ENCODE results near the gene ITGA6.

Gene ITGA6

DNA sequence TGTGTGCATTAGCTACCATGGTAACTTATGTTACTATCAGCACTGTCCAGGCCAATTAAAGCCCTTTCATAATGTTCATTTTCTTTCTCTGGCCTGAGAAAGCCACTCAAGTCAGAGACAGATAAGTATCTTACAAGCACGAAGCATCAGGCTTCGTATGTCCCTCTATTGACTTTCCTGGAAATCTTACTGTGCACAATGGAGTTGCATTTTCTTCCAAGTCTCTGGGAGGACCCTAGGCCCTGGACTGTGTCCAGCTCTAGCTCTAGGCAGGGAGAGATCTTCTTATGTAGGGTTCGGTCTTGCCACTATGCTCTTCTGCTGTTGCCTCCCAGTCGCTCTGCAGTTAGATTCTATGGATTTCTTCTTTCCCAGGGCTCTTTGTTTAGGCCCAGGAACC, 40.0 kb upstream of the ITGA6 start:
- no CpG with 5 or more reads among the region's 4 CpGs for WGBS, 2 donors (ENCODE audit: extremely low coverage in 2 of 2, insufficient read length in 2 of 2, insufficient replicate concordance in 1 of 2)
- H2BK15ac ChIP-seq (ENCODE audit: low read length) = no peak overlapping the region
- H3K4me3 ChIP-seq (ENCODE audit: low read length in 2 of 2) = no peak overlapping the region
- no peak overlapping the region for H3K23ac ChIP-seq (ENCODE audit: low read depth, low read length, poor library complexity)
- no peak overlapping the region for H3K14ac ChIP-seq (ENCODE audit: low read length)
- H3K36me3 ChIP-seq (replicated peaks in 1 of 2; ENCODE audit: control insufficient read depth in 2 of 2, insufficient read depth in 2 of 2, low read length in 2 of 2) = no peaks in the 10 kb centered on the region
- H3K9ac ChIP-seq (ENCODE audit: low read depth, low read length, poor library complexity) = no peak overlapping the region
- no peak overlapping the region for H3K27ac ChIP-seq (replicated peaks; ENCODE audit: low read length)
- H2AK5ac ChIP-seq (ENCODE audit: low read depth, low read length) = no peak overlapping the region
- no peak for DNase-seq (ENCODE audit: low spot score)
- no peak overlapping the region for H3K4me2 ChIP-seq (ENCODE audit: insufficient read depth, low read length, poor library complexity, severe bottlenecking)
- H4K8ac ChIP-seq (ENCODE audit: low read depth, low read length) = no peak overlapping the region
- H3K4ac ChIP-seq (ENCODE audit: low read length) = no peak overlapping the region
- H3K4me1 ChIP-seq (ENCODE audit: control insufficient read depth in 2 of 2, insufficient read depth in 1 of 2, low read depth in 1 of 2, low read length in 2 of 2) = peaks cover 3% of the 10 kb centered on the region in 2 donors
- no peak overlapping the region for H2BK5ac ChIP-seq (ENCODE audit: low read length)
- H3K9me3 ChIP-seq (replicated peaks in 1 of 2; ENCODE audit: control insufficient read depth in 2 of 2, insufficient read depth in 1 of 2, low read depth in 1 of 2, low read length in 2 of 2) = no peaks in the 10 kb centered on the region
- no peak overlapping the region for H2AFZ ChIP-seq (ENCODE audit: low read length)
- no peak overlapping the region for H2BK12ac ChIP-seq (ENCODE audit: low read length)
- peaks cover 0 to 9% (median 0%) of the 10 kb centered on the region in 3 experiments for H3K27me3 ChIP-seq (ENCODE audit: control insufficient read depth in 3 of 3, insufficient read depth in 3 of 3, low read depth in 1 of 3, low read length in 3 of 3)
- H3K79me1 ChIP-seq (ENCODE audit: low read depth, low read length) = no peaks in the 10 kb centered on the region
- H3K18ac ChIP-seq (ENCODE audit: low read length) = no peak overlapping the region
- no peak overlapping the region for H4K91ac ChIP-seq (ENCODE audit: low read depth, low read length, poor library complexity)
- H2BK120ac ChIP-seq (ENCODE audit: low read depth, low read length) = no peak overlapping the region

DNA sequence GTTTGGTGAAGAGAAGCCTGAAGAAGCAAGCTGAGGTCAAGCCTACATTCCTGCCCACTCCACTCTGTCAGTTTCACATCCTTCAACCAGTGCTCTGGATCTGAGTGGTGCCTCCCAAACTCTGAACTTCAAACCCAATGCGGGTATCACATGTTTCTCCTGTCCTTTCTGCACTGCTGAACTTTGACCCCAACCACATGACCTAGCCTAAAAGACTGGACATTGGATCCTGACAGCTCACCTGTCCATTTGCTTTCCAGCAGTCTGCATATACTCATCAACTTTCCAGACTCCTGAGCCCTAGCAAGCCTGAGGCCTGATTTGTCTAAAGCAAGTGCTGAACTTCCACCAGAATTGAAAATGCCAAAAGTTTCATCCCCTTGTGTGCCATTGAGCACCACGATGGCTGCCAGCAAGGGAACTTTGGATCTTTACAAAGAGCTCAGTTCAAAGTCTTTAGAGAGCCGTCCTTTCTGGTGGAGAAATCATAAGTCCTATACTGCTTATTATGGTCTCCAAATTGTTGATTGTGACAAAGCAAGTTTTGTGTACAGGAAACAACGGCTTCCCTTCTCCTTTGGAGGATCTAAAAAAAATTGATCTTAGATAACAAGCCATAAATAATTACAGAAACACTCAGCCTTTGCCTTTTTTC, 37.6 kb upstream of the ITGA6 start:
- Histone ChIP-seq H3K4me2 (ENCODE audit: insufficient read depth, low read length, poor library complexity, severe bottlenecking) (no peak overlapping the region), H4K8ac (ENCODE audit: low read depth, low read length) (no peak overlapping the region), H3K27ac (replicated peaks; ENCODE audit: low read length) (no peak overlapping the region), H2BK120ac (ENCODE audit: low read depth, low read length) (no peak overlapping the region), H3K23ac (ENCODE audit: low read depth, low read length, poor library complexity) (no peak overlapping the region), H4K91ac (ENCODE audit: low read depth, low read length, poor library complexity) (no peak overlapping the region), H2BK15ac (ENCODE audit: low read length) (no peak overlapping the region), H3K79me1 (ENCODE audit: low read depth, low read length) (no peaks in the 10 kb centered on the region), H3K4me1 (ENCODE audit: control insufficient read depth in 2 of 2, insufficient read depth in 1 of 2, low read depth in 1 of 2, low read length in 2 of 2) (peaks cover 3% of the 10 kb centered on the region in 2 donors), H3K4ac (ENCODE audit: low read length) (no peak overlapping the region), H3K36me3 (replicated peaks in 1 of 2; ENCODE audit: control insufficient read depth in 2 of 2, insufficient read depth in 2 of 2, low read length in 2 of 2) (no peaks in the 10 kb centered on the region), H3K14ac (ENCODE audit: low read length) (no peak overlapping the region), H2AK5ac (ENCODE audit: low read depth, low read length) (no peak overlapping the region), H3K27me3 (ENCODE audit: control insufficient read depth in 3 of 3, insufficient read depth in 3 of 3, low read depth in 1 of 3, low read length in 3 of 3) (peaks cover 0 to 9% (median 0%) of the 10 kb centered on the region in 3 experiments), H2BK5ac (ENCODE audit: low read length) (no peak overlapping the region), H3K9me3 (replicated peaks in 1 of 2; ENCODE audit: control insufficient read depth in 2 of 2, insufficient read depth in 1 of 2, low read depth in 1 of 2, low read length in 2 of 2) (no peaks in the 10 kb centered on the region), H2AFZ (ENCODE audit: low read length) (no peak overlapping the region), H2BK12ac (ENCODE audit: low read length) (no peak overlapping the region), H3K4me3 (ENCODE audit: low read length in 2 of 2) (no peak overlapping the region), H3K9ac (ENCODE audit: low read depth, low read length, poor library complexity) (no peak overlapping the region), H3K18ac (ENCODE audit: low read length) (no peak overlapping the region)
- WGBS, 2 donors (ENCODE audit: extremely low coverage in 2 of 2, insufficient read length in 2 of 2, insufficient replicate concordance in 1 of 2) = no CpG with 5 or more reads among the region's 4 CpGs
- no peak for DNase-seq (ENCODE audit: low spot score)

DNA sequence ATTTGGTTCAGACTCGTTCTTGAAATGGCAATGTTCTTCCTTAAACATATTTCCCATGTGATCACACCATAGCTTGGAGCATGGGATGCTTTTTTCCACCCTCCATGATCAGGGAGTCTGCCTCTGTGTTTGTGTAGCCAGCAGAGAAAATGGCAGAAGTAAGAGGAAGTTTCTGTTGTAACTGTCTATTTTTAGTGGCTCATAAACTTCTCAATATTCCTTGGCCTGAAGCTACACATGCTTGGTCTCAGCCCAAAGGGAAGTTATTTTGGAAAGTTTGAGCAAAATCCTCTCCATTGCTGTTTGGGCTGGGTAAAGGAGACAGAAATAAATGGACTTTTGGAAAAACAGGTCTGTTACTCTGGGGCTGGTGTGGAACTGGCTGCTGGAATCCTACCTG, 33.4 kb upstream of the ITGA6 start:
- Histone ChIP-seq H2BK5ac (ENCODE audit: low read length) (no peak overlapping the region), H3K4me3 (ENCODE audit: low read length in 2 of 2) (no peak overlapping the region), H3K23ac (ENCODE audit: low read depth, low read length, poor library complexity) (no peak overlapping the region), H3K79me1 (ENCODE audit: low read depth, low read length) (no peaks in the 10 kb centered on the region), H3K9ac (ENCODE audit: low read depth, low read length, poor library complexity) (no peak overlapping the region), H2BK120ac (ENCODE audit: low read depth, low read length) (no peak overlapping the region), H2BK15ac (ENCODE audit: low read length) (no peak overlapping the region), H3K36me3 (replicated peaks in 1 of 2; ENCODE audit: control insufficient read depth in 2 of 2, insufficient read depth in 2 of 2, low read length in 2 of 2) (no peaks in the 10 kb centered on the region), H3K27ac (replicated peaks; ENCODE audit: low read length) (no peak overlapping the region), H3K14ac (ENCODE audit: low read length) (no peak overlapping the region), H3K4me2 (ENCODE audit: insufficient read depth, low read length, poor library complexity, severe bottlenecking) (no peak overlapping the region), H3K9me3 (replicated peaks in 1 of 2; ENCODE audit: control insufficient read depth in 2 of 2, insufficient read depth in 1 of 2, low read depth in 1 of 2, low read length in 2 of 2) (no peaks in the 10 kb centered on the region), H3K4me1 (ENCODE audit: control insufficient read depth in 2 of 2, insufficient read depth in 1 of 2, low read depth in 1 of 2, low read length in 2 of 2) (peaks cover 0 to 3% of the 10 kb centered on the region in 2 donors), H4K8ac (ENCODE audit: low read depth, low read length) (no peak overlapping the region), H3K4ac (ENCODE audit: low read length) (no peak overlapping the region), H4K91ac (ENCODE audit: low read depth, low read length, poor library complexity) (no peak overlapping the region), H3K18ac (ENCODE audit: low read length) (no peak overlapping the region), H2BK12ac (ENCODE audit: low read length) (no peak overlapping the region), H2AK5ac (ENCODE audit: low read depth, low read length) (no peak overlapping the region), H2AFZ (ENCODE audit: low read length) (no peak overlapping the region), H3K27me3 (ENCODE audit: control insufficient read depth in 3 of 3, insufficient read depth in 3 of 3, low read depth in 1 of 3, low read length in 3 of 3) (peaks cover 0 to 28% (median 0%) of the 10 kb centered on the region in 3 experiments)
- DNase-seq (ENCODE audit: low spot score) = no peak
- WGBS, 2 donors (ENCODE audit: extremely low coverage in 2 of 2, insufficient read length in 2 of 2, insufficient replicate concordance in 1 of 2) = no CpG with 5 or more reads among the region's 1 CpG

DNA sequence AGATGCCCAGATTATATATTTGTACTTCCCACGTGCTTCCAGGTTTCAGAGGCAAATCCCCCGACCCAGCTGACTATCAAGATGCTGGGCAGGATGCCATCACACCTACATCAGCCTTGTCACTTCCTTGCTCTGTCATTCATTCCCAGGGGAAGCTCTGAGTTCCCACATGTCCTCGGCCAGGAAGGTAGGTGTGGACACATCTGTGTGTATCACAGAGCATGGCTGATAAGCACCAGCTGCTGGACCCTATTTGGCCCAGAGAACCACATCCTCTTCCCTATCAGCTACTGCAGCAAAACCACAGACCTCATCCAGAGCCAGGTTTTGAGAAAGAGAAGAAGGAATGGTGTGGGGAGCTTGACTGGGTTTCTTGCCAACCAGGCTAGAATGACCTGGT, 31.9 kb upstream of the ITGA6 start:
- no peak overlapping the region for H3K4ac ChIP-seq (ENCODE audit: low read length)

More for the DNA sequence above, 31.9 kb upstream of the ITGA6 start:
- no peaks in the 10 kb centered on the region for H3K9me3 ChIP-seq (replicated peaks in 1 of 2; ENCODE audit: control insufficient read depth in 2 of 2, insufficient read depth in 1 of 2, low read depth in 1 of 2, low read length in 2 of 2)
- no peak overlapping the region for H2BK120ac ChIP-seq (ENCODE audit: low read depth, low read length)
- H3K79me1 ChIP-seq (ENCODE audit: low read depth, low read length) = no peaks in the 10 kb centered on the region
- WGBS, 2 donors (ENCODE audit: extremely low coverage in 2 of 2, insufficient read length in 2 of 2, insufficient replicate concordance in 1 of 2) = no CpG with 5 or more reads among the region's 3 CpGs
- no peak overlapping the region for H3K4me3 ChIP-seq (ENCODE audit: low read length in 2 of 2)
- no peak overlapping the region for H3K23ac ChIP-seq (ENCODE audit: low read depth, low read length, poor library complexity)
- H4K91ac ChIP-seq (ENCODE audit: low read depth, low read length, poor library complexity) = no peak overlapping the region
- H2BK5ac ChIP-seq (ENCODE audit: low read length) = no peak overlapping the region
- no peak overlapping the region for H3K4me2 ChIP-seq (ENCODE audit: insufficient read depth, low read length, poor library complexity, severe bottlenecking)
- H2AFZ ChIP-seq (ENCODE audit: low read length) = no peak overlapping the region
- H3K18ac ChIP-seq (ENCODE audit: low read length) = no peak overlapping the region
- no peak overlapping the region for H3K14ac ChIP-seq (ENCODE audit: low read length)
- no peak overlapping the region for H2BK15ac ChIP-seq (ENCODE audit: low read length)
- H3K27me3 ChIP-seq (ENCODE audit: control insufficient read depth in 3 of 3, insufficient read depth in 3 of 3, low read depth in 1 of 3, low read length in 3 of 3) = peaks cover 0 to 38% (median 0%) of the 10 kb centered on the region in 3 experiments
- H4K8ac ChIP-seq (ENCODE audit: low read depth, low read length) = no peak overlapping the region
- H2BK12ac ChIP-seq (ENCODE audit: low read length) = no peak overlapping the region
- H3K36me3 ChIP-seq (replicated peaks in 1 of 2; ENCODE audit: control insufficient read depth in 2 of 2, insufficient read depth in 2 of 2, low read length in 2 of 2) = no peaks in the 10 kb centered on the region
- H2AK5ac ChIP-seq (ENCODE audit: low read depth, low read length) = no peak overlapping the region
- peaks cover 0 to 3% of the 10 kb centered on the region in 2 donors for H3K4me1 ChIP-seq (ENCODE audit: control insufficient read depth in 2 of 2, insufficient read depth in 1 of 2, low read depth in 1 of 2, low read length in 2 of 2)
- no peak overlapping the region for H3K27ac ChIP-seq (replicated peaks; ENCODE audit: low read length)
- H3K9ac ChIP-seq (ENCODE audit: low read depth, low read length, poor library complexity) = no peak overlapping the region
- no peak for DNase-seq (ENCODE audit: low spot score)

Data from neuronal stem cell (in vitro differentiated cells).